ENCODE data around the gene PDE3B.
"Not testable (repeated sequence)": the region's sequence is repeated elsewhere in the genome, so short reads cannot be mapped to it uniquely, and the experiment has no call there.

Gene PDE3B

GRCh38 chr11:14789879-14790484, 146.4 kb downstream of the PDE3B start:
- Histone ChIP-seq H3K9me3 (ENCODE audit: control insufficient read depth, low read depth, low read length) (no peaks in the 10 kb centered on the region), H3K9ac (ENCODE audit: low read length) (no peak overlapping the region), H3K36me3 (ENCODE audit: control insufficient read depth, low read depth, low read length) (no peaks in the 10 kb centered on the region), H3K4me3 (ENCODE audit: low read length) (no peak overlapping the region), H3K27me3 (ENCODE audit: control insufficient read depth, insufficient read depth, low read length) (no peaks in the 10 kb centered on the region), H3K4me1 (ENCODE audit: control insufficient read depth, low read depth, low read length) (no peaks in the 10 kb centered on the region), H3K27ac (ENCODE audit: low read length) (no peak overlapping the region)

- Histone ChIP-seq H3K4me3 (ENCODE audit: low read length) (no peak overlapping the region), H3K27ac (ENCODE audit: low read length) (no peak overlapping the region), H3K36me3 (ENCODE audit: control insufficient read depth, low read depth, low read length) (no peaks in the 10 kb centered on the region), H3K9ac (ENCODE audit: low read length) (no peak overlapping the region), H3K4me1 (ENCODE audit: control insufficient read depth, low read depth, low read length) (no peaks in the 10 kb centered on the region), H3K9me3 (ENCODE audit: control insufficient read depth, low read depth, low read length) (no peaks in the 10 kb centered on the region), H3K27me3 (ENCODE audit: control insufficient read depth, insufficient read depth, low read length) (no peaks in the 10 kb centered on the region)
Measured at GRCh38 chr11:14793546-14793945, 149.9 kb downstream of the PDE3B start.

DNA sequence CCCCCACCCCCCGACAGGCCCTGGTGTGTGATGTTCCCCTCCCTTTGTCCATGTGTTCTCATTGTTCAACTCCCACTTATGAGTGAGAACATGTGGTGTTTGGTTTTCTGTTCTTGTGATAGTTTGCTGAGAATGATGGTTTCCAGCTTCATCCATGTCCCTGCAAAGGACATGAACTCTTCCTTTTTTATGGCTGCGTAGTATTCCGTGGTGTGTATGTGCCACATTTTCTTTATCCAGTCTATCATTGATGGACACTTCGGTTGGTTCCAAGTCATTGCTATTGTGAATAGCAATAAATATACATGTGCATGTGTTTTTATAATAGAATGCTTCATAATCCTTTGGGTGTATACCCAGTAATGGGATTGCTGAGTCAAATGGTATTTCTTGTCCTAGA, 152.4 kb downstream of the PDE3B start:
- not testable (repeated sequence) for H3K4me1 ChIP-seq (ENCODE audit: control insufficient read depth, low read depth, low read length); H3K27me3 ChIP-seq (ENCODE audit: control insufficient read depth, insufficient read depth, low read length); H3K36me3 ChIP-seq (ENCODE audit: control insufficient read depth, low read depth, low read length); H3K27ac ChIP-seq (ENCODE audit: low read length); H3K4me3 ChIP-seq (ENCODE audit: low read length); H3K9me3 ChIP-seq (ENCODE audit: control insufficient read depth, low read depth, low read length); H3K9ac ChIP-seq (ENCODE audit: low read length)

DNA sequence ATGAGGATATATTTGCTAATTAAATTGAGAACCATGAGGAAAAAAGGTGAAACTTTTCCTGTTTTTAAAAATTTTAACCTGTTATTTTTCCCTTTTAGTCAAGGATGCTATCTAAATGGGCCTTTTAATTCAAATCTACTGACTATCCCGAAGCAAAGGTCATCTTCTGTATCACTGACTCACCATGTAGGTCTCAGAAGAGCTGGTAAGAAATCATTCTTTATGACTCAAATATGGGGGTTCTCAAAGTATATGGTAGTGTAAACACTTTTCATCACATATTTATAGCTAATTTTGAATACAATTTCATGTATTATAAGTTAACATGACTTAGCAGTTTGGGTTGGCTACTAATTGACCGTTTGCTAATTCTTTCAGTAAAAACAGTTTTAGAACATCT, 160.2 kb downstream of the PDE3B start:
- H3K9me3 ChIP-seq (ENCODE audit: control insufficient read depth, low read depth, low read length) = no peaks in the 10 kb centered on the region
- no peaks in the 10 kb centered on the region for H3K4me1 ChIP-seq (ENCODE audit: control insufficient read depth, low read depth, low read length)
- no peak overlapping the region for H3K9ac ChIP-seq (ENCODE audit: low read length)
- no peak overlapping the region for H3K4me3 ChIP-seq (ENCODE audit: low read length)
- H3K27me3 ChIP-seq (ENCODE audit: control insufficient read depth, insufficient read depth, low read length) = no peaks in the 10 kb centered on the region
- no peak overlapping the region for H3K27ac ChIP-seq (ENCODE audit: low read length)
- H3K36me3 ChIP-seq (ENCODE audit: control insufficient read depth, low read depth, low read length) = peaks cover 4% of the 10 kb centered on the region

DNA sequence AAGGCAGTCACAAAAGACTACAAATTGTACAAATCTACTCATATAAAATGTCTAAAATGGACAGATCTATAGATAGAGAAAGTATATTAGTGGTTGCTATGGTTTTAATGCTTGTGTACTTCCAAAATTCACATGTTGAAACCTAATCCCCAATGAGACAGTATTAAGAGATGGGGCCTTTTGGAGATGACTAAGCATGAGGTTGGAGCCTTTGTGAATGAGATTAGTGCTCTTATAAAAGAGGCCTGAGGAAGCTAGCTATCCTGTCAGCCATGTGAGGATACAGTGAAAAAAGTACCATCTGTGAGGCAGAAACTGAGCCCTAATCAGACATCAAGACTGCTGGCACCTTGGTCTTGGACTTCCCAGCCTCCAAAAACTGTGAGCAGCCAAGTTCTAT, 165.9 kb downstream of the PDE3B start:
- no peaks in the 10 kb centered on the region for H3K4me1 ChIP-seq (ENCODE audit: control insufficient read depth, low read depth, low read length)
- H3K4me3 ChIP-seq (ENCODE audit: low read length) = no peak overlapping the region
- H3K9ac ChIP-seq (ENCODE audit: low read length) = no peak overlapping the region
- no peaks in the 10 kb centered on the region for H3K9me3 ChIP-seq (ENCODE audit: control insufficient read depth, low read depth, low read length)
- peaks cover 4% of the 10 kb centered on the region for H3K36me3 ChIP-seq (ENCODE audit: control insufficient read depth, low read depth, low read length)
- H3K27me3 ChIP-seq (ENCODE audit: control insufficient read depth, insufficient read depth, low read length) = no peaks in the 10 kb centered on the region
- H3K27ac ChIP-seq (ENCODE audit: low read length) = no peak overlapping the region

DNA sequence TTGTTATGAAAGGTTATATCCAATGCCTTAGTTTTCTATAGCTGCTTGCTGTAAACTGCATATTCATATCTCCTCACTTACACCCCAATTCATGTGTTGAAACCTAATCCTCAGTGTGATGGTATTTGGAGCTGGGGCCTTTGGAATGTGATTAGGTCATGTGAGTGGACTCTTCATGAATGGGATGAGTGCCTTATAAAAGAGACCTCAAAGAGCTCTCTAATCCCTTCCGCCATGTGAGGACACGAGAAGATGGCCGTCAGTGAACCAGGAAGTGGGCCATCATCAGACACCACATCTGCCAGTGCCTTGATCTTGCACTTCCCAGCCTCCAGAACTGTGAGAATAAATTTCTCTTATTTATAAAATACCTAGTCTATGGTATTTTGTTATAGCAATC, 169.2 kb downstream of the PDE3B start:
- H3K9ac ChIP-seq (ENCODE audit: low read length) = no peak overlapping the region
- no peaks in the 10 kb centered on the region for H3K4me1 ChIP-seq (ENCODE audit: control insufficient read depth, low read depth, low read length)
- H3K27ac ChIP-seq (ENCODE audit: low read length) = no peak overlapping the region
- no peak overlapping the region for H3K4me3 ChIP-seq (ENCODE audit: low read length)
- H3K9me3 ChIP-seq (ENCODE audit: control insufficient read depth, low read depth, low read length) = no peaks in the 10 kb centered on the region
- H3K36me3 ChIP-seq (ENCODE audit: control insufficient read depth, low read depth, low read length) = no peaks in the 10 kb centered on the region
- H3K27me3 ChIP-seq (ENCODE audit: control insufficient read depth, insufficient read depth, low read length) = no peaks in the 10 kb centered on the region

- Histone ChIP-seq H3K36me3 (ENCODE audit: control insufficient read depth, low read depth, low read length) (no peaks in the 10 kb centered on the region), H3K9ac (ENCODE audit: low read length) (no peak overlapping the region), H3K4me3 (ENCODE audit: low read length) (no peak overlapping the region), H3K9me3 (ENCODE audit: control insufficient read depth, low read depth, low read length) (no peaks in the 10 kb centered on the region), H3K4me1 (ENCODE audit: control insufficient read depth, low read depth, low read length) (no peaks in the 10 kb centered on the region), H3K27me3 (ENCODE audit: control insufficient read depth, insufficient read depth, low read length) (no peaks in the 10 kb centered on the region), H3K27ac (ENCODE audit: low read length) (no peak overlapping the region)
Measured at GRCh38 chr11:14813516-14813915, 169.9 kb downstream of the PDE3B start.

- Histone ChIP-seq H3K9ac (ENCODE audit: low read length) (no peak overlapping the region), H3K4me1 (ENCODE audit: control insufficient read depth, low read depth, low read length) (no peaks in the 10 kb centered on the region), H3K27me3 (ENCODE audit: control insufficient read depth, insufficient read depth, low read length) (no peaks in the 10 kb centered on the region), H3K36me3 (ENCODE audit: control insufficient read depth, low read depth, low read length) (no peaks in the 10 kb centered on the region), H3K4me3 (ENCODE audit: low read length) (no peak overlapping the region), H3K9me3 (ENCODE audit: control insufficient read depth, low read depth, low read length) (no peaks in the 10 kb centered on the region), H3K27ac (ENCODE audit: low read length) (no peak overlapping the region)
Measured at GRCh38 chr11:14818779-14819178, 175.2 kb downstream of the PDE3B start.

DNA sequence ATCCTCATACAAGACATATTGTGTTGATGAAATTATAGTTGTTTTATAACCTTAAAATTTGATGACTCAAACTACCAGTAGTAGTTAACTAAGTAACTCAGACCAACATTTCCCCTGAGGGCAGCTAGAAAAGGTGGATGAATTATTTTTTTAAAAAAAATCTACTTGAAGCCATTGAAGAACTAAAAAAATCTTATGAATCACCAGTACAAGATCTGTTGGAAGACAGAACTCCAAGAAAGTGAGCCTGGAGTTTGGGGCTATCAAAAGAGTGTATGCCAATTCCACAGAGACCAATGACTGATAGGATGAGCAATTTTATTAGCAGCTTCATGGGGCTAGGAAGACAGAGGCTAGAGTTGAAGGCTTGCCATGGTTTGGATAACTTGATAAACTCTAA, 176.0 kb downstream of the PDE3B start:
- Histone ChIP-seq H3K36me3 (ENCODE audit: control insufficient read depth, low read depth, low read length) (no peaks in the 10 kb centered on the region), H3K27me3 (ENCODE audit: control insufficient read depth, insufficient read depth, low read length) (no peaks in the 10 kb centered on the region), H3K4me1 (ENCODE audit: control insufficient read depth, low read depth, low read length) (no peaks in the 10 kb centered on the region), H3K9me3 (ENCODE audit: control insufficient read depth, low read depth, low read length) (no peaks in the 10 kb centered on the region), H3K27ac (ENCODE audit: low read length) (no peak overlapping the region), H3K4me3 (ENCODE audit: low read length) (no peak overlapping the region), H3K9ac (ENCODE audit: low read length) (no peak overlapping the region)

DNA sequence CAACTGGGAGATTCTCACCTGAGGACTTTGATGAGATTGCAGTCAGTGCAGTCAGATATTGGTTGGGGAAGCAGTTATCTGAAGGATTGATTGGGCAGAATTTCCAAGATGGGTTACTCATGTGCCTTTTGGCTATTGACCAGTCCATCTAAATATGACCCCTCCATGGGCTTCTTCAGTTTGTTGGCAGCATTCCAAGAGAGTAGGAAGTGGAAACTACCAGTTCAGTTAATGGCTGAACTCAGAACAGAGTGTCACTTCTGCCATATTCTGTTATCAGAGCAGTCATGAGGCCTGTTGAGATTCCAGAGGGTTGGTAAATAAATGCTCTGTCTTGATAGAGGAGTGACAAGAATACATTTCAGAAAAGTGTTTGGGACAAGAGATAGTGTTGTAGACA, 177.4 kb downstream of the PDE3B start:
- no peak overlapping the region for H3K27ac ChIP-seq (ENCODE audit: low read length)
- no peaks in the 10 kb centered on the region for H3K9me3 ChIP-seq (ENCODE audit: control insufficient read depth, low read depth, low read length)
- no peak overlapping the region for H3K9ac ChIP-seq (ENCODE audit: low read length)
- no peaks in the 10 kb centered on the region for H3K27me3 ChIP-seq (ENCODE audit: control insufficient read depth, insufficient read depth, low read length)
- no peaks in the 10 kb centered on the region for H3K36me3 ChIP-seq (ENCODE audit: control insufficient read depth, low read depth, low read length)
- H3K4me1 ChIP-seq (ENCODE audit: control insufficient read depth, low read depth, low read length) = no peaks in the 10 kb centered on the region
- no peak overlapping the region for H3K4me3 ChIP-seq (ENCODE audit: low read length)

GRCh38 chr11:14826600-14826999, 183.0 kb downstream of the PDE3B start:
- H3K4me1 ChIP-seq (ENCODE audit: control insufficient read depth, low read depth, low read length) = no peaks in the 10 kb centered on the region
- H3K27me3 ChIP-seq (ENCODE audit: control insufficient read depth, insufficient read depth, low read length) = no peaks in the 10 kb centered on the region
- H3K36me3 ChIP-seq (ENCODE audit: control insufficient read depth, low read depth, low read length) = no peaks in the 10 kb centered on the region
- no peak overlapping the region for H3K27ac ChIP-seq (ENCODE audit: low read length)
- H3K9me3 ChIP-seq (ENCODE audit: control insufficient read depth, low read depth, low read length) = no peaks in the 10 kb centered on the region
- no peak overlapping the region for H3K9ac ChIP-seq (ENCODE audit: low read length)
- H3K4me3 ChIP-seq (ENCODE audit: low read length) = no peak overlapping the region

- Histone ChIP-seq H3K36me3 (ENCODE audit: control insufficient read depth, low read depth, low read length) (no peaks in the 10 kb centered on the region), H3K27me3 (ENCODE audit: control insufficient read depth, insufficient read depth, low read length) (no peaks in the 10 kb centered on the region), H3K9me3 (ENCODE audit: control insufficient read depth, low read depth, low read length) (no peaks in the 10 kb centered on the region), H3K4me3 (ENCODE audit: low read length) (no peak overlapping the region), H3K27ac (ENCODE audit: low read length) (no peak overlapping the region), H3K9ac (ENCODE audit: low read length) (no peak overlapping the region), H3K4me1 (ENCODE audit: control insufficient read depth, low read depth, low read length) (no peaks in the 10 kb centered on the region)
Measured at GRCh38 chr11:14835496-14836492, 192.2 kb downstream of the PDE3B start.

All from iPS-18a (cell line).